K562 (cell line): Measurements from ENCODE around the gene ADAMTSL3. TPM values are rescaled to one million over a fixed set of nuclear protein-coding genes. Genes with fewer than 3 reads are reported as not detected.

Experiments used
- CTCF ChIP-seq, 3 experiments: IDR thresholded peaks in 2 of 3; conservative IDR thresholded peaks in 1 of 3; 2 replicates each; pipeline ENCODE4 v1.5.1; 2011 to 2012; ENCODE audit warnings: low read length in 3 of 3, mild to moderate bottlenecking in 3 of 3, control low read depth in 2 of 3, improper control_type of control experiment in 1 of 3, inconsistent platforms in 1 of 3, low read depth in 1 of 3, mixed read lengths in 1 of 3, moderate library complexity in 1 of 3; ENCODE audit not compliant: insufficient read depth in 2 of 3
- FOS ChIP-seq: IDR thresholded peaks from 3 replicates; pipeline ENCODE4 v1.6.1; 2011; ENCODE audit not compliant: insufficient read length; ENCODE audit errors: extremely low read depth
- HDAC6 ChIP-seq: IDR thresholded peaks from 2 replicates; pipeline ENCODE4 v1.6.1; 2012; ENCODE audit warnings: low read depth, mild to moderate bottlenecking, control low read depth, inconsistent platforms, low read length, moderate library complexity
- HMGXB4 ChIP-seq: sonication (generic); formaldehyde crosslinking; IDR thresholded peaks from 2 replicates; pipeline ENCODE4 v1.8.1; 2023; ENCODE audit warnings: mild to moderate bottlenecking, missing genetic modification reagents
- RAD21 ChIP-seq, 2 experiments: fragments of 250-450 bp in 1 of 2; fragments of 450-650 bp in 1 of 2; sonication (Bioruptor Pico) in 1 of 2; formaldehyde crosslinking in 1 of 2; IDR thresholded peaks in 1 of 2; conservative IDR thresholded peaks in 1 of 2; 2 replicates each; pipeline versions ENCODE4 v1.4.0 to v1.8.0; 2020 to 2022; ENCODE audit warnings: mild to moderate bottlenecking in 2 of 2, moderate library complexity in 1 of 2
- SREBF2 ChIP-seq: sonication (generic); formaldehyde crosslinking; IDR thresholded peaks from 2 replicates; pipeline ENCODE4 v1.4.0; 2020; ENCODE audit warnings: mild to moderate bottlenecking, missing genetic modification reagents
- SRSF3 ChIP-seq: fragments of 200-400 bp; formaldehyde crosslinking; IDR thresholded peaks from 2 replicates; pipeline ENCODE4 v1.6.1; 2016; ENCODE audit warnings: mild to moderate bottlenecking, low read length, moderate library complexity; ENCODE audit not compliant: insufficient read depth
- TCF15 ChIP-seq: fragments of 250-450 bp; sonication (Bioruptor Pico); IDR thresholded peaks from 2 replicates; pipeline ENCODE4 v1.8.0; 2022; ENCODE audit warnings: moderate library complexity, mild to moderate bottlenecking, inconsistent platforms
- ZBTB43 ChIP-seq: sonication (generic); formaldehyde crosslinking; IDR thresholded peaks from 2 replicates; pipeline ENCODE4 v1.8.0; 2023; ENCODE audit warnings: mild to moderate bottlenecking, missing genetic modification reagents
- ZNF124 ChIP-seq: sonication (generic); formaldehyde crosslinking; IDR thresholded peaks from 2 replicates; pipeline ENCODE4 v1.8.1; 2022; ENCODE audit warnings: missing genetic modification reagents
- ZNF766 ChIP-seq: fragments of 200-800 bp; sonication (Bioruptor generic); conservative IDR thresholded peaks from 2 replicates; pipeline ENCODE4 v1.6.1; 2016; ENCODE audit warnings: missing genetic modification characterization, missing compliant biosample characterization
- polyA plus RNA-seq, 8 experiments: library from polyadenylated mRNA; depleted of rRNA in 4 of 8; stranded (reverse) in 5 of 8; unstranded in 3 of 8; fragments of >200 nt; fragmentation: Nextera tagmentation in 2 of 8; fragmentation: Illumina TruSeq in 1 of 8; extraction: Ambion mirVana in 2 of 8; extraction: Trizol in 1 of 8; gene quantifications; 2 replicates each; pipeline versions ENCODE4 v1.2.1 to v1.2.3, GENCODE V29; 2011 to 2014; ENCODE audit warnings: inconsistent platforms in 1 of 8, missing spikeins in 1 of 8
- total RNA-seq, 7 experiments: library from RNA; depleted of rRNA in 6 of 7; stranded (reverse); fragments of >200 nt in 6 of 7; fragmentation: Illumina TruSeq in 2 of 7; extraction: Trizol in 2 of 7; gene quantifications; 2 replicates each; pipeline versions ENCODE4 v1.2.1 to v1.2.3, GENCODE V29; 2011 to 2021; ENCODE audit warnings: low replicate concordance in 1 of 7

ADAMTSL3 gene
- total and polyA plus RNA-seq, 9 of the 15 experiments (the other 6 are each of a cell fraction or from before 2014, with no cell fraction given): 0.01 to 0.18 (median 0.07) TPM; not detected in 3

GRCh38 chr15:83973816-83974215 lies 319.9 kb downstream of the ADAMTSL3 start (continued):
- no peak for TF ChIP-seq HMGXB4
- TF ChIP-seq ZNF124 (CRISPR knock-in tag): no peak
- TF ChIP-seq SREBF2 (CRISPR knock-in tag): no peak
- TF ChIP-seq HDAC6: no peak
- TF ChIP-seq SRSF3: no peak
- peak in 1 of 2 experiments; percentile 10; a peak in 1 of 4 replicates for TF ChIP-seq RAD21 (CRISPR knock-in tag; conservative IDR thresholded peaks at IDR 0.05 in 1 of 2, IDR thresholded peaks at IDR 0.05 in 1 of 2)
- no peak for TF ChIP-seq ZNF766 (CRISPR knock-in tag)
- TF ChIP-seq FOS: no peak
- TF ChIP-seq CTCF (IDR thresholded peaks at IDR 0.05 in 2 of 3, conservative IDR thresholded peaks at IDR 0.05 in 1 of 3; ENCODE audit: insufficient read depth in 2 of 3, low read depth in 1 of 3, low read length in 3 of 3): peak; percentile 29 to 58 (median 44); a peak in 5 of 6 replicates
- no peak for TF ChIP-seq ZBTB43 (CRISPR knock-in tag)
- no peak for TF ChIP-seq TCF15 (CRISPR knock-in tag)
